ENCODE measurements around the gene SSTR4. TPM values are rescaled to one million over a fixed set of nuclear protein-coding genes. Genes with fewer than 3 reads are reported as not detected.

The SSTR4 gene
- total RNA-seq, 1 experiment from 2014 or later, result not detected

GRCh38 chr20:23007886-23008655 is 27.0 kb upstream of the SSTR4 start:
- Histone ChIP-seq H3K27me3 (ENCODE audit: control insufficient read depth, insufficient read depth, low read length) (no peaks in the 10 kb centered on the region), H3K4me3 (ENCODE audit: insufficient read depth, low read depth, low read length) (no peak overlapping the region), H3K36me3 (replicated peaks; ENCODE audit: control insufficient read depth, insufficient read depth, low read length) (no peaks in the 10 kb centered on the region)
- peak; percentile 30 for DNase-seq

GRCh38 chr20:23008667-23009066 is 26.4 kb upstream of the SSTR4 start:
- DNase-seq, result no peak
- no peaks in the 10 kb centered on the region for H3K27me3 ChIP-seq (ENCODE audit: control insufficient read depth, insufficient read depth, low read length)

GRCh38 chr20:23009636-23010035 is 25.5 kb upstream of the SSTR4 start:
- Histone ChIP-seq H3K4me3 (ENCODE audit: insufficient read depth, low read depth, low read length) (no peak overlapping the region), H3K27me3 (ENCODE audit: control insufficient read depth, insufficient read depth, low read length) (no peaks in the 10 kb centered on the region), H3K36me3 (replicated peaks; ENCODE audit: control insufficient read depth, insufficient read depth, low read length) (no peaks in the 10 kb centered on the region)
- no peak for DNase-seq

More at GRCh38 chr20:23008667-23009066, 26.4 kb upstream of the SSTR4 start:
- no peak overlapping the region for H3K4me3 ChIP-seq (ENCODE audit: insufficient read depth, low read depth, low read length)
- no peaks in the 10 kb centered on the region for H3K36me3 ChIP-seq (replicated peaks; ENCODE audit: control insufficient read depth, insufficient read depth, low read length)

GRCh38 chr20:23010096-23010495 is 25.0 kb upstream of the SSTR4 start:
- Histone ChIP-seq H3K4me3 (ENCODE audit: insufficient read depth, low read depth, low read length) (no peak overlapping the region), H3K36me3 (replicated peaks; ENCODE audit: control insufficient read depth, insufficient read depth, low read length) (no peaks in the 10 kb centered on the region), H3K27me3 (ENCODE audit: control insufficient read depth, insufficient read depth, low read length) (no peaks in the 10 kb centered on the region)
- DNase-seq, result no peak

GRCh38 chr20:23011008-23011721 is 23.9 kb upstream of the SSTR4 start:
- Histone ChIP-seq H3K27me3 (ENCODE audit: control insufficient read depth, insufficient read depth, low read length) (no peaks in the 10 kb centered on the region), H3K4me3 (ENCODE audit: insufficient read depth, low read depth, low read length) (no peak overlapping the region), H3K36me3 (replicated peaks; ENCODE audit: control insufficient read depth, insufficient read depth, low read length) (no peaks in the 10 kb centered on the region)
- DNase-seq, result no peak

GRCh38 chr20:23013429-23013828 is 21.7 kb upstream of the SSTR4 start:
- DNase-seq, result no peak
- Histone ChIP-seq H3K4me3 (ENCODE audit: insufficient read depth, low read depth, low read length) (no peak overlapping the region), H3K36me3 (replicated peaks; ENCODE audit: control insufficient read depth, insufficient read depth, low read length) (no peaks in the 10 kb centered on the region), H3K27me3 (ENCODE audit: control insufficient read depth, insufficient read depth, low read length) (no peaks in the 10 kb centered on the region)

- Histone ChIP-seq H3K4me3 (ENCODE audit: insufficient read depth, low read depth, low read length) (no peak overlapping the region), H3K36me3 (replicated peaks; ENCODE audit: control insufficient read depth, insufficient read depth, low read length) (no peaks in the 10 kb centered on the region), H3K27me3 (ENCODE audit: control insufficient read depth, insufficient read depth, low read length) (no peaks in the 10 kb centered on the region)
- DNase-seq, result no peak
These were observed 17.6 kb upstream of the SSTR4 start for GRCh38 chr20:23017516-23017915.

- no peaks in the 10 kb centered on the region for H3K36me3 ChIP-seq (replicated peaks; ENCODE audit: control insufficient read depth, insufficient read depth, low read length)
- no peak overlapping the region for H3K4me3 ChIP-seq (ENCODE audit: insufficient read depth, low read depth, low read length)
- H3K27me3 ChIP-seq (ENCODE audit: control insufficient read depth, insufficient read depth, low read length), result no peaks in the 10 kb centered on the region
- no peak for DNase-seq
These were observed 16.7 kb upstream of the SSTR4 start for GRCh38 chr20:23018432-23018831.

- no peak for DNase-seq
These were observed 16.2 kb upstream of the SSTR4 start for GRCh38 chr20:23018941-23019340.

GRCh38 chr20:23019403-23019802 is 15.7 kb upstream of the SSTR4 start:
- DNase-seq, result no peak
- Histone ChIP-seq H3K27me3 (ENCODE audit: control insufficient read depth, insufficient read depth, low read length) (no peaks in the 10 kb centered on the region), H3K36me3 (replicated peaks; ENCODE audit: control insufficient read depth, insufficient read depth, low read length) (no peaks in the 10 kb centered on the region), H3K4me3 (ENCODE audit: insufficient read depth, low read depth, low read length) (no peak overlapping the region)

More at GRCh38 chr20:23018941-23019340, 16.2 kb upstream of the SSTR4 start:
- Histone ChIP-seq H3K36me3 (replicated peaks; ENCODE audit: control insufficient read depth, insufficient read depth, low read length) (no peaks in the 10 kb centered on the region), H3K27me3 (ENCODE audit: control insufficient read depth, insufficient read depth, low read length) (no peaks in the 10 kb centered on the region), H3K4me3 (ENCODE audit: insufficient read depth, low read depth, low read length) (no peak overlapping the region)

GRCh38 chr20:23020230-23021018 is 14.7 kb upstream of the SSTR4 start:
- no peak for DNase-seq
- no peaks in the 10 kb centered on the region for H3K36me3 ChIP-seq (replicated peaks; ENCODE audit: control insufficient read depth, insufficient read depth, low read length)
- H3K4me3 ChIP-seq (ENCODE audit: insufficient read depth, low read depth, low read length), result no peak overlapping the region
- H3K27me3 ChIP-seq (ENCODE audit: control insufficient read depth, insufficient read depth, low read length), result no peaks in the 10 kb centered on the region

GRCh38 chr20:23021541-23021940 is 13.6 kb upstream of the SSTR4 start:
- Histone ChIP-seq H3K27me3 (ENCODE audit: control insufficient read depth, insufficient read depth, low read length) (no peaks in the 10 kb centered on the region), H3K4me3 (ENCODE audit: insufficient read depth, low read depth, low read length) (no peak overlapping the region)

GRCh38 chr20:23021951-23022350 is 13.2 kb upstream of the SSTR4 start:
- no peaks in the 10 kb centered on the region for H3K27me3 ChIP-seq (ENCODE audit: control insufficient read depth, insufficient read depth, low read length)
- DNase-seq, result no peak
- H3K4me3 ChIP-seq (ENCODE audit: insufficient read depth, low read depth, low read length), result no peak overlapping the region
- H3K36me3 ChIP-seq (replicated peaks; ENCODE audit: control insufficient read depth, insufficient read depth, low read length), result no peaks in the 10 kb centered on the region

More at GRCh38 chr20:23021541-23021940, 13.6 kb upstream of the SSTR4 start:
- H3K36me3 ChIP-seq (replicated peaks; ENCODE audit: control insufficient read depth, insufficient read depth, low read length), result no peaks in the 10 kb centered on the region
- DNase-seq, result no peak

GRCh38 chr20:23022849-23023248 is 12.3 kb upstream of the SSTR4 start:
- DNase-seq, result no peak
- no peak overlapping the region for H3K4me3 ChIP-seq (ENCODE audit: insufficient read depth, low read depth, low read length)
- H3K36me3 ChIP-seq (replicated peaks; ENCODE audit: control insufficient read depth, insufficient read depth, low read length), result no peaks in the 10 kb centered on the region
- H3K27me3 ChIP-seq (ENCODE audit: control insufficient read depth, insufficient read depth, low read length), result no peaks in the 10 kb centered on the region

Data from H7 (cell line).